Stimulated activated CD4-positive, alpha-beta T cell treated with anti-CD3 and anti-CD28 coated beads, Interleukin-15, amount 100 ng/mL, for 1 hour (primary cell): ENCODE measurements around the gene OSBPL5.

Experiments
- DNase-seq, 2 donors: peaks; one replicate each; pipeline ENCODE4 v3.0.0-alpha.2; 2020; ENCODE audit warnings: low read depth in 1 of 2, low spot score in 1 of 2

Gene OSBPL5

GRCh38 chr11:3041699-3042441 lies 123.2 kb downstream of the OSBPL5 start:
- no peak for DNase-seq

- DNase-seq, result no peak
Measured at GRCh38 chr11:3040881-3041280, 124.2 kb downstream of the OSBPL5 start.

- DNase-seq, result no peak
Measured at GRCh38 chr11:3037945-3038271, 127.2 kb downstream of the OSBPL5 start.
